ENCODE results near the gene SLC12A9.
A peak's percentile ranks its signal among the peaks of the same experiment; 100 is the strongest.

Gene SLC12A9

GRCh38 chr7:100885440-100886141 lies 33.1 kb downstream of the SLC12A9 start:
- Histone ChIP-seq H3K79me2 (ENCODE audit: insufficient read depth, low read length) (peaks cover 29% of the 10 kb centered on the region), H3K9me3 (ENCODE audit: insufficient read depth, low read depth, low read length) (no peaks in the 10 kb centered on the region), H3K4me2 (ENCODE audit: low read depth, low read length, poor library complexity, severe bottlenecking) (no peak overlapping the region), H3K4me1 (ENCODE audit: insufficient read depth, low read length, poor library complexity, severe bottlenecking) (peaks cover 28% of the 10 kb centered on the region), H3K9ac (ENCODE audit: low read depth, low read length, poor library complexity, severe bottlenecking) (no peak overlapping the region), H3K27me3 (ENCODE audit: insufficient read depth, low read length, poor library complexity, severe bottlenecking) (no peaks in the 10 kb centered on the region), H3K36me3 (ENCODE audit: insufficient read depth, low read length) (peaks cover 84% of the 10 kb centered on the region; the same call in 1 of the 2 replicates), H3K4me3 (ENCODE audit: low read length, poor library complexity, severe bottlenecking) (no peak overlapping the region), H4K20me1 (ENCODE audit: insufficient read depth, low read length, poor library complexity, severe bottlenecking) (peaks cover 56% of the 10 kb centered on the region), H3F3A (ENCODE audit: low read depth) (0 out of 2 replicates have a peak, but pooled peaks cover 5% of the 10 kb centered on the region), H3K9me2 (replicated peaks; ENCODE audit: low read depth, low read length) (no peaks in the 10 kb centered on the region), H2AFZ (ENCODE audit: low read length) (no peak overlapping the region)
- TF ChIP-seq EZH2phosphoT487 (IDR thresholded peaks at IDR 0.05; ENCODE audit: borderline replicate concordance) (no peak), CTCF (conservative IDR thresholded peaks at IDR 0.05; ENCODE audit: low read length) (no peak)

DNA sequence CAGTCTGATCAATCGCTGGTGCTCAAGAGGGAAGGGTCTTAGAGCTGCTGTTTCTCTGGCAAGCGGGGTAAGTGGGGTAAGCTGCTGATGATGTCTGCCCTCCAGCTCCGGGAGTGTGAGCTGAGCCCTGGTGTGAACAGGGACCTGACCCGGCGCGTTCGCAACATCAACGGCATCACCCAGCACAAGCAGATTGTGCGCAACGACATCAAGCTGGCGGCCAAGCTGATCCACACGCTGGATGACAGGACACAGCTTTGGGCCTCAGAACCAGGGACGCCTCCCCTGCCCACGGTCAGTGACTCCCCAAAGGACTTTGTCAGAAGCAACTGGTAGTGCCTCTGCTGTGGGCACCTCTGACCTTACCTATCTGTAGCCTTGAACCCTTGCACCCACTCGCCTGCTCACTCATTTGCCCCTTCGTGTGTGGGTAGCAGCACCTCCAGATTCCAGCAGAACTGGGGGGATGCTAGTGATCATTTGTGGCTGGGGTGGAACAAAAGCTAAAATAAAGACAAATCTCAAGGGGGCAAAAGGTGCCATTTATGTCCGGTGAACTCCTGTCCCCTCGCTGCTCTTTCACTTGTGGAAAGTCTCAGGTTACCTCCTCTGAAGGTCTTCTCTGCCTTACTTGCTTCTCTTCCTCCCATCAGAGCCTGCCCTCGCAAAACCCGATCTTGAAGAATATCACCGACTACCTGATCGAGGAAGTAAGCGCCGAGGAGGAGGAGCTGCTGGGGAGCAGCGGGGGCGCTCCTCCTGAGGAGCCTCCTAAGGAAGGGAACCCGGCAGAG lies 33.8 kb downstream of the SLC12A9 start:
- Histone ChIP-seq H3K9me3 (ENCODE audit: insufficient read depth, low read depth, low read length) (no peaks in the 10 kb centered on the region), H3K79me2 (ENCODE audit: insufficient read depth, low read length) (peaks cover 21% of the 10 kb centered on the region), H3K4me2 (ENCODE audit: low read depth, low read length, poor library complexity, severe bottlenecking) (no peak overlapping the region), H3K4me3 (ENCODE audit: low read length, poor library complexity, severe bottlenecking) (no peak overlapping the region), H3K4me1 (ENCODE audit: insufficient read depth, low read length, poor library complexity, severe bottlenecking) (peaks cover 28% of the 10 kb centered on the region), H3K36me3 (ENCODE audit: insufficient read depth, low read length) (peaks cover 76% of the 10 kb centered on the region; the same call in 1 of the 2 replicates), H4K20me1 (ENCODE audit: insufficient read depth, low read length, poor library complexity, severe bottlenecking) (peaks cover 49% of the 10 kb centered on the region), H3K9ac (ENCODE audit: low read depth, low read length, poor library complexity, severe bottlenecking) (no peak overlapping the region), H3F3A (ENCODE audit: low read depth) (0 out of 2 replicates have a peak, but pooled peaks cover 5% of the 10 kb centered on the region), H2AFZ (ENCODE audit: low read length) (no peak overlapping the region), H3K27me3 (ENCODE audit: insufficient read depth, low read length, poor library complexity, severe bottlenecking) (no peaks in the 10 kb centered on the region), H3K9me2 (replicated peaks; ENCODE audit: low read depth, low read length) (no peaks in the 10 kb centered on the region)
- TF ChIP-seq EZH2phosphoT487 (IDR thresholded peaks at IDR 0.05; ENCODE audit: borderline replicate concordance) = no peak

DNA sequence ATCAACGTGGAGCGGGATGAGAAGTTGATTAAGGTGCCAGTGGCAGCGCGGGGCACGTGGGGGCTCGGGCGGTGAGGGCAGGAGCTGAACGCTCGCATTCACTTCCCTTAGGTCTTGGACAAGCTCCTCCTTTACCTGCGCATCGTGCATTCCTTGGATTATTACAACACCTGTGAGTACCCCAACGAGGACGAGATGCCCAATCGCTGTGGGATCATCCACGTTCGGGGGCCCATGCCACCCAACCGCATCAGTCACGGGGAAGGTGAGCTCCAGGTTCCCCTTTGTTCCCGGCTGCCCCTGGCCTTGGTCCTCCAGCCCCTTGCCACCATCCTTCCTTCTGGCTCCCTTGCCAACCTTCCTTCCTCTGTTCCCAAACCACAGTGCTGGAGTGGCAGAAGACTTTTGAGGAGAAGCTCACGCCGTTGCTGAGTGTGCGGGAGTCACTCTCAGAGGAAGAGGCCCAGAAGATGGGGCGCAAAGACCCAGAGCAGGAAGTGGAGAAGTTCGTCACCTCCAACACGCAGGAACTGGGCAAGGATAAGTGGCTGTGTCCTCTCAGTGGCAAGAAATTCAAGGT lies 34.5 kb downstream of the SLC12A9 start:
- TF ChIP-seq EZH2phosphoT487 (IDR thresholded peaks at IDR 0.05; ENCODE audit: borderline replicate concordance) = no peak
- no peak for TF ChIP-seq CTCF (conservative IDR thresholded peaks at IDR 0.05; ENCODE audit: low read length)
- Histone ChIP-seq H2AFZ (ENCODE audit: low read length) (no peak overlapping the region), H3K4me3 (ENCODE audit: low read length, poor library complexity, severe bottlenecking) (no peak overlapping the region), H3K9me3 (ENCODE audit: insufficient read depth, low read depth, low read length) (no peaks in the 10 kb centered on the region), H3K4me2 (ENCODE audit: low read depth, low read length, poor library complexity, severe bottlenecking) (peak overlapping the region; percentile 29), H3K79me2 (ENCODE audit: insufficient read depth, low read length) (peaks cover 15% of the 10 kb centered on the region; the same call in 1 of the 2 replicates), H3K9ac (ENCODE audit: low read depth, low read length, poor library complexity, severe bottlenecking) (peak overlapping the region; percentile 7), H3K27me3 (ENCODE audit: insufficient read depth, low read length, poor library complexity, severe bottlenecking) (no peaks in the 10 kb centered on the region), H3K4me1 (ENCODE audit: insufficient read depth, low read length, poor library complexity, severe bottlenecking) (peaks cover 28% of the 10 kb centered on the region), H4K20me1 (ENCODE audit: insufficient read depth, low read length, poor library complexity, severe bottlenecking) (peaks cover 42% of the 10 kb centered on the region), H3K9me2 (replicated peaks; ENCODE audit: low read depth, low read length) (no peaks in the 10 kb centered on the region), H3F3A (ENCODE audit: low read depth) (0 out of 2 replicates have a peak, but pooled peaks cover 5% of the 10 kb centered on the region), H3K36me3 (ENCODE audit: insufficient read depth, low read length) (peaks cover 69% of the 10 kb centered on the region; the same call in 1 of the 2 replicates)

Measured in Loucy (cell line).